Activated T-helper 17 cell treated with anti-CD3 and anti-CD28 coated beads, Interleukin-2, amount 50 U/mL, for 72 hours (primary cell): ENCODE data around the gene PTPRM. TPM values are rescaled to one million over a fixed set of nuclear protein-coding genes. Genes with fewer than 3 reads are reported as not detected.

Source experiments
- ATAC-seq: fragments of 150-1000 bp; cut with Tn5 transposase; replicated peaks from 2 replicates; pipeline ENCODE4 v1.10.0; 2021; ENCODE audit warnings: mild to moderate bottlenecking, moderate library complexity
- H3K27ac Mint-ChIP-seq: one replicate; pipeline ENCODE4 v1.8.0; 2022; ENCODE audit warnings: mixed read lengths
- H3K27me3 Mint-ChIP-seq: one replicate; pipeline ENCODE4 v1.8.0; 2022; ENCODE audit warnings: mixed read lengths
- H3K36me3 Mint-ChIP-seq: one replicate; pipeline ENCODE4 v1.8.0; 2022; ENCODE audit warnings: low read depth, mild to moderate bottlenecking, mixed read lengths
- H3K4me1 Mint-ChIP-seq: one replicate; pipeline ENCODE4 v1.8.0; 2022; ENCODE audit warnings: mixed read lengths
- H3K4me3 Mint-ChIP-seq: one replicate; pipeline ENCODE4 v1.8.0; 2022; ENCODE audit warnings: mild to moderate bottlenecking, mixed read lengths
- H3K9me3 Mint-ChIP-seq: one replicate; pipeline ENCODE4 v1.8.0; 2022; ENCODE audit warnings: mixed read lengths
- total RNA-seq, 2 donors: library from RNA; stranded (reverse); gene quantifications; one replicate each; pipeline ENCODE4 v1.2.3, GENCODE V29; 2022

The PTPRM gene
- total RNA-seq, 2 donors from 2014 or later, result 7.5 to 24.5 TPM

DNA sequence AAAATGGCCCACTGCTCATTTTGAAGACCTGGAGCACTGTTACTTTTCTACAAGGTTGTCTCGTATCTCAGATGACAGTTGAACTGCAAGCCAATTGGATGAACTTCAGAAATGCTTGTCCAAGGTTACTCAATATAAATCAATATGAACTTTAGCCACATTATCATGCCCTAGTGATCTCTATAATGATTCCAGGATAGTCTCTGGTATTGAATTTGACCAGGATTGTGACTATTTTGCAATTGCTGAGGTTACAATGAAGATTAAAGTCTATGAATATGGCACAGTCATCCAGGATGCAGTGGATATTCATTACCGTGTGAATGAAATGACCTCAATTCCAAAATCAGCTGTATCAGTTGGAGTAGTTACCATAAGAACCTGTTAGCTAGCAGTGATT lies 846.1 kb downstream of the PTPRM start:
- H3K4me3 Mint-ChIP-seq, result no peak overlapping the region
- H3K36me3 Mint-ChIP-seq, result no peaks in the 10 kb centered on the region
- peaks cover 20% of the 10 kb centered on the region for H3K9me3 Mint-ChIP-seq
- H3K4me1 Mint-ChIP-seq, result no peaks in the 10 kb centered on the region
- H3K27me3 Mint-ChIP-seq, result no peaks in the 10 kb centered on the region
- no peak for ATAC-seq
- H3K27ac Mint-ChIP-seq, result no peak overlapping the region

DNA sequence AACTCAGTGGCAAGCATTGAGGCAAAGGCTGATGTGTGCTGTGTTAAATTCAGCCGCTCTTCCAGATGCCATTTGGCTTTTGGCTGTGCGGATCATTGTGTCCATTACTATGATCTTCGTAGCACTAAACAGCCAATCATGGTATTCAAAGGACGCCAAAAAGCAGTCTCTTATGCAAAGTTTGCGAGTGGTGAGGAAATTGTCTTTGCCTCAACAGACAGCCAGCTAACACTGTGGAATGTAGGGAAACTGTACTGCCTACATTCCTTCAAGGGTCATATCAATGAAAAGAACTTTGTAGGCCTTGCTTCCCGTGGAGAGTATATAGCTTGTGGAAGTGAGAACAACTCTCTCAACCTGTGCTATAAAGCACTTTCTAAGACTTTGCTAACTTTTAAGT lies 846.6 kb downstream of the PTPRM start:
- H3K9me3 Mint-ChIP-seq, result peaks cover 20% of the 10 kb centered on the region
- no peak overlapping the region for H3K4me3 Mint-ChIP-seq

DNA sequence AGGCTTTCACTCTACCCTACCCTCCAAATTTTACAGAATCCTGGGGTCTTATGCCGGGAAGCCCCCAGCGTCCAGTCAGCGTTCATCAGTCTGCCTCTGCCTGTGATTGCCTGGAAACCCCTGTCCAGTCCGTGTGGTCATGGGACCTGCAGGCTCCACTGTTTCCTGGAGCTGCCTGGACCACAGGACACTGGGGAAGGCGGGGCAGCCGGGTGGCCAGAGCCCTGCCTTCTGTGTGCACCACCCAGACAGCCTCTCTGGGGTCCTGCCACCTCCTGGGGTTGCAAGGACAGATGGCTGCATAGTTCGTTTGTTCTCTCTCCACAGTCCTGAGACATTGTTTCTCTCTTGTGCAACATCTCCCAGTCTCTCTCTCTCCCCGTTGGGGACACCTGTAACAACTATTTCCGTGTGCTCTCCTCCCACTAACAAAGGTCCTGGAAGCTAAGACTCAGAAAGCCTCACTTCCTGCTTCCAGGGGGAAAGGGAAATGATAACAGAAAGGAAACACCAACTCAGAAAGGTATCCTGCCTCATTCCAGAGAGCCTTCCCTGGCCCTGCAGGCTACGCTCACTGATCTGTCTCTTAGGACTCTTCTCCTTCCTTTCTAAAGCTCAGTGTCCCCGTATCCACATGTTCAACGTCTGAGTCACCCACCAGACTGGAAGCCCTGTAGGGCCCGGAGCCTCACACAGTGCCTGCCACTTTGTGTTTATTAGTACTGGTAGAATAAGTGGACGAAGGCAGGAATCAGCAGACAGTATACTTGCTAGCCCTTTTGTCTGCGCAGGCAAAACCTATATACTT lies 849.3 kb downstream of the PTPRM start:
- Mint-ChIP-seq H3K27ac (no peak overlapping the region), H3K36me3 (no peaks in the 10 kb centered on the region), H3K4me3 (no peak overlapping the region), H3K9me3 (peaks cover 12% of the 10 kb centered on the region), H3K27me3 (no peaks in the 10 kb centered on the region), H3K4me1 (no peaks in the 10 kb centered on the region)
- no peak for ATAC-seq

More for the DNA sequence above, 846.6 kb downstream of the PTPRM start:
- Mint-ChIP-seq H3K27me3 (no peaks in the 10 kb centered on the region), H3K36me3 (no peaks in the 10 kb centered on the region), H3K27ac (no peak overlapping the region), H3K4me1 (no peaks in the 10 kb centered on the region)
- no peak for ATAC-seq

DNA sequence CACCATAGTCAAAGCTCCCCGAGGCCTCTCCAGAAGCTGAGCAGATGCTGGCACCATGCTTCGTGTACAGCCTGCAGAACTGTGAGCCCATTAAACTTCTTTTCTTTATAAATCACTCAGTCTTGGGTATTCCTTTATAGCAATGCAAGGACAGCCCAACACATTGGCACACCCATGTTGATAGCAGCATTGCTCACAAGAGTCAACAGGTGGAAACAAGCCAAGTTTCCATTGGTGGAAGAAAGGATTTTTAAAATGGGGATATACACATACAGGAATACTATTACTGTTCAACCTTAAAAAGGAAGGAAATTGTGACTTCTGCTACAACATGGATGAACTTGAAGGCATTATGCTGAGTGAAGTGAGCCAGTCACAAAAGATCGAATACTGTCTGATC lies 855.3 kb downstream of the PTPRM start:
- ATAC-seq, result no peak
- Mint-ChIP-seq H3K4me3 (no peak overlapping the region), H3K4me1 (no peaks in the 10 kb centered on the region), H3K36me3 (no peaks in the 10 kb centered on the region), H3K27ac (no peak overlapping the region), H3K9me3 (no peaks in the 10 kb centered on the region), H3K27me3 (no peaks in the 10 kb centered on the region)

DNA sequence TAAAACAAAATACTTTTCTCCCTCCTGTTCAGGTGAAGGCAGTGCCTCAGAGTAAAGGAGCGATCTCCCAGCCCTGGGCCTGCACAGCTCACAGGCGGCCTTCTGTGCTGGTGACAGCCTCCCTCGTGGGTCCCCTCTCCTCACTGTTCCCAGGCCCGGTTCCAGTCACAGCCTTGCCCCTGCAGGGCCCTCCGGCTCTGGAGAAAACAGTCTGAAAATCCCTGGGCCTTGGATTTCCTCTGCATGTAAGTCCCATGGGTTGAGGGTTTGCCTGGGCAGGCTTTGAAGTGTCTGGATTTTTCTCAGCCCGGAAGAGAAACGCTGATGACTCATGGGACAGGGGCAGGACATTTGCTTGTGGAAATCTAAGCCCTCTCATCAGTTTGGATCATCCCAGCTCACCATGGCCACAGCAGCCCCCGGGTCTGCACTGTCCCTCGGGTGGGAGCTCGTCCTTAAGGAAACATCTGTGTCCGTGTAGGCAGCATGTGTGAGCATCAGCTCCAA lies 856.0 kb downstream of the PTPRM start:
- no peak for ATAC-seq
- H3K36me3 Mint-ChIP-seq, result no peaks in the 10 kb centered on the region
- no peaks in the 10 kb centered on the region for H3K27me3 Mint-ChIP-seq
- H3K4me3 Mint-ChIP-seq, result no peak overlapping the region
- H3K4me1 Mint-ChIP-seq, result no peaks in the 10 kb centered on the region
- H3K9me3 Mint-ChIP-seq, result no peaks in the 10 kb centered on the region
- no peak overlapping the region for H3K27ac Mint-ChIP-seq

DNA sequence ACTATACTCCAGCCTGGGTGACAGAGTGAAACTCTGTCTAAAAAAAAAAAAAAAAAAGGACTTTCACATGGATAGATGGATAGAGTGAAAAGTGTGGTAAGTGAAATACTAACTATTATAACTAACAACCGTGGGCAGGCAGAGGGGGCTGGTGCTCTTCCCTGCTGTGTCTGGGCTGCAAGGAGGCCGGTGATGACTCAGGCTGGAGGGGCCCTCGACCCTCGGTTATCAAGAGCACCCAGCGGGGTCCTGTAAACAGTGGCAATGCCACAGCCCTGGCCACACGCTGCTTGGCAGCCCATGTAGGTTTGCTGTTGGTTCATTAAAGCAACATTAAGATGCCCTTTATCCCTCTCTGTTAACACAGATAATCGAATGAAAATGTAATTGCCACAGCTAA lies 857.4 kb downstream of the PTPRM start:
- ATAC-seq, result no peak
- H3K27ac Mint-ChIP-seq, result no peak overlapping the region
- no peaks in the 10 kb centered on the region for H3K9me3 Mint-ChIP-seq
- no peak overlapping the region for H3K4me3 Mint-ChIP-seq
- no peaks in the 10 kb centered on the region for H3K36me3 Mint-ChIP-seq
- no peaks in the 10 kb centered on the region for H3K4me1 Mint-ChIP-seq
- H3K27me3 Mint-ChIP-seq, result no peaks in the 10 kb centered on the region

DNA sequence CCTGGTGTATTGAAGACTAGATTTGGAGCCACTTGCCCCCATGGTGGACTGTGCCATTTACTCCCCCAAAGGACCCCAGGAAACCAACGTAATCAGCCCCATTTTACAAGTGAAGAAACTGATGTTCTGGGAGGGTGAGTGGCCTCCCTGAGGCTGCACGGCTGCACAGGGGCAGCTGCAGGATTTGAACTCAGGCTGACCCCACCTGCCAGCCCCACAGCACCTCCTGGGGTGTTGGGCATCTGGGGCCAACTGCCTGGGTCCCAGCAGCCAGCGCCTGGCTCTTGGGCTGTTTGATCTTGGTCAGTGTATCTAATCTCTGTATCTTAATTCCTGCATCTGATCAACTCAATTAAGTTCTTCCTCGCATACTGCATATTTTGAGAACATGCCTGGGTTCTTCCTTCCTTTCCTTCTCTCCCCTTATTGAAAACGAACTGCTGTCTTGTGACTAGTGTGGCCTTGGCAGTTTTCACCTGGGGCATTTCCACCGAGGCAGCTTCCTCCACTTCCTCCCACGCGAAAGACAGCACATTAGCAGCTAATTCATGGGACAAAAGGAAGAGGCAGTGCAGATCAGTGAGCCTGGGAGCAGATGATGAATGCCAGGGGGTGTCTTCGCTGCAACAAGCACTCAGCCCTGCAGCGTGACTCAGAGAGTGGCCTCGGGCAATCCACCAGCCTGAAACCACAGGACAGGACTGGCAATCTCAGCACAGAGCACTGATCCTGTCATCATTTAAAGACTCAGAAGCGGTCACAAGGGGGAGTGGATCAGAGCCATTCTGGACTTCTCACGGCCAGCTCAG lies 858.0 kb downstream of the PTPRM start:
- H3K4me1 Mint-ChIP-seq, result no peaks in the 10 kb centered on the region
- H3K27me3 Mint-ChIP-seq, result no peaks in the 10 kb centered on the region
- no peaks in the 10 kb centered on the region for H3K9me3 Mint-ChIP-seq
- H3K36me3 Mint-ChIP-seq, result no peaks in the 10 kb centered on the region
- no peak for ATAC-seq
- no peak overlapping the region for H3K4me3 Mint-ChIP-seq
- H3K27ac Mint-ChIP-seq, result no peak overlapping the region

DNA sequence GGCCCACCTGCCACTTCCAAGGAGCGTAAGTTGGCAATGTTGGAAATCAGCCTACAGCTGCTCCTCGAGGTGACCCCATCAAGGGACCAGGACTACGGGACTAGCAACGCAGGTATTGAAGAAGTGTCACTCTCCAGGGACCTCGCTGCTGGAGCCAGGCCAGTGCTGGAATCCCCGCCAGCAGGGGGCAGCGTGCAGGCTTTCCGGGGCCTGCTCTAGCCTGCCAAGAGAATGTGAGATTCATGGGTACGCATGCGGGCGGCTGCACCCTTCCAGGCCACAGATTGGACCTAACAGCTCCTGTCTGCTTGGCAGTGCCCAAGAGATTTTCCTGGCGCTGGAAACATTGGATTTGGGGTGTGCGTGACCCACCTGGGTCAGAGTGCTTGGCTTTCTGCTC lies 859.3 kb downstream of the PTPRM start:
- no peak for ATAC-seq
- Mint-ChIP-seq H3K4me1 (no peaks in the 10 kb centered on the region), H3K4me3 (no peak overlapping the region), H3K27ac (no peak overlapping the region), H3K9me3 (no peaks in the 10 kb centered on the region), H3K27me3 (no peaks in the 10 kb centered on the region), H3K36me3 (no peaks in the 10 kb centered on the region)

DNA sequence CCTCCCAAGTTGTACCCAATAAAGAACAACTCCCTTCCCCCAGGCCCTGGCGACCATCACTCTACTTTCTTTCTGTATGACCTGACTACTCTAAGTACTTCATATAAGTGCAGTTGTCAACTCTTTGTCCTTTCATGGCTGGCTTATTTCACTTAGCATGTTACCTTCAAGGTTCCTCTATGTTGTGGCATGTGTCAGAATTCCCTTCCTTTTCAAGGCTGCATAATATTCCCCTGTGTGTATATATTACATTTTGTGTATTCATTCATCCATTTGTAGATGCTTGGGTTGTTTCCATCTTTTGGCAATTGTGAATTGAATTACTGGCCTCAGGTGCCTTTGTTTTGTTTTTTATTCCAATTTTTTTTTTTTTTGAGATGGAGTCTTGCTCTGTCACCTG lies 860.2 kb downstream of the PTPRM start:
- Mint-ChIP-seq H3K27ac (no peak overlapping the region), H3K4me3 (no peak overlapping the region), H3K36me3 (no peaks in the 10 kb centered on the region), H3K4me1 (no peaks in the 10 kb centered on the region), H3K27me3 (no peaks in the 10 kb centered on the region), H3K9me3 (no peaks in the 10 kb centered on the region)
- no peak for ATAC-seq

DNA sequence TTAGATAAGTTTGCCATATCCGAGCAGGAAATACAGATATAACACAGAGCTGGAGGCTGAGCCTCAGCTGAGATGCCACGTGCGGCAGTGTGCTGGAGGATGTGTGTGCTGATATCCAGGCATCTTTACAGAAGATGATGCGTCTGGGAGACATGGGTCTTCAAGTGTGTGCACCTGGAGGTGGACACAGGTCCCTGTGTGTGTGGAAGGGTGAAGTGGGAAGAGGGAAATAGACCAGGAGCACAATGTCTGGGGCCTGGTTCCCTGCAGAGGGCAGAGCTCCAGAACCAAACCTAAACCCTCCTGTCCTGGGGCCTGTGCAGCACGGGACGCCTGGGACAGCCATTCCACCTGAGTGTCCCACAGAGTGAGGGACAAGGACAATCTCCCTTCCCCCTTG lies 861.8 kb downstream of the PTPRM start:
- Mint-ChIP-seq H3K27me3 (no peaks in the 10 kb centered on the region), H3K4me1 (no peaks in the 10 kb centered on the region)
- ATAC-seq, result no peak

DNA sequence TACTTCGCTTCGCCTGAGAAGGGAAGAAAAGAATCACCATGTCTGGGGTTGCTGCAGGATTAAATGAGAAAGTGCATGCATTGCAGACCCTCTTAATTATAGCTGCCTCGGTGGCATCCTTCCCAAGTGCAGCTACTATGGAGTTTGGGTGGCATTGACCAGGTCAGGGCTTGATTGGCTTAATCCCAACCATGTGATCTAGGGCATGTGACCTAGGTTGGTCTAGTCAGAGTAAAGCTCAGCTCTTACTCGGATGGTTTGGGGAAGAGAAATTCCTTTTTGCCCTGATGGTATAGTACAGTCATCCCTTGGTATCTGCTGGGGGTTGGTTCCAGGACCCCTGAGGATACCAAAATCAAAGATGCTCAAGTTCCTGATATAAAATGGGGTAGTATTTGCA lies 863.9 kb downstream of the PTPRM start:
- H3K4me3 Mint-ChIP-seq, result no peak overlapping the region
- H3K9me3 Mint-ChIP-seq, result no peaks in the 10 kb centered on the region
- no peak overlapping the region for H3K27ac Mint-ChIP-seq
- no peak for ATAC-seq
- H3K4me1 Mint-ChIP-seq, result no peaks in the 10 kb centered on the region
- no peaks in the 10 kb centered on the region for H3K27me3 Mint-ChIP-seq
- H3K36me3 Mint-ChIP-seq, result no peaks in the 10 kb centered on the region

More for the DNA sequence above, 861.8 kb downstream of the PTPRM start:
- Mint-ChIP-seq H3K9me3 (no peaks in the 10 kb centered on the region), H3K27ac (no peak overlapping the region), H3K4me3 (no peak overlapping the region), H3K36me3 (no peaks in the 10 kb centered on the region)

DNA sequence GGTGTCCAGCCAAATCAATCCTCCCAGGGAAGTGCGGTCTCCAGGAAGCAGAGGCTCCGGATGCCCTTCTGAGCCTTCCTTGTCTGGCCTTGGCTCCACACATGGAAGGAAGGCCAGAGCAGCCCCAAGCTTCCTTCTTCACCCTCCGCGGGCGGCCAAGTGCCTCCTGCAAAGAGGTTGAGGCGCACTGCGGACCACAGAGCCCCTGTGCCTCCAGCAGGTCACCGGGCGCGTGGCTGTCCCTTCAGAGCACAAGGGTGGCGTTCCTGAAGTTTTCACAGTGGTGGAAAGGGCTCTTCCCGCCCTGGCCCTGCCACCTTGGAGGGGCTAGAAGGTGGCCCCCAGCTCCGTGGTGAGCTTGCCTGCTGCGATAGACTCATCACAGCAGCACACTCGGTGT lies 866.2 kb downstream of the PTPRM start:
- H3K36me3 Mint-ChIP-seq, result no peaks in the 10 kb centered on the region
- no peaks in the 10 kb centered on the region for H3K9me3 Mint-ChIP-seq
- no peak overlapping the region for H3K27ac Mint-ChIP-seq
- H3K4me1 Mint-ChIP-seq, result no peaks in the 10 kb centered on the region
- no peak overlapping the region for H3K4me3 Mint-ChIP-seq
- ATAC-seq, result no peak
- H3K27me3 Mint-ChIP-seq, result no peaks in the 10 kb centered on the region

DNA sequence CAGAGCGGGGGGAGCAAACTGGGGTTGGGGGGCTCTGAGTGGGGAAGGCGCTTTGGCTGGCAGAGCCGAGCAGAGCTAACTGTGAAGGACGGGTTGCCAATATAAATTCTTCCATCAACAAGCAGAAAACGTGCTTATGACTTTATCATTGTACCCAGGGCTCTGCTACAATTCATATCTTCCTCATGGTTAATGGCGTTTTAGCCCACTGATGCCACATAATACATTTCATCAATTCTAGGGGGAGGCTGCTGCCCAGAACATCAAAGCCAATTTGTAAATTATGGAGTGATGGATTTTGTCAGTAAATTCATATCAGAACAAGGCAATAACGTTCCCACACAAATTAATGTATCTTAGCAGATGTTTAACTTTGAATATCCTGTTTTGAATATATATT lies 866.7 kb downstream of the PTPRM start:
- Mint-ChIP-seq H3K27ac (no peak overlapping the region), H3K4me1 (no peaks in the 10 kb centered on the region), H3K36me3 (no peaks in the 10 kb centered on the region), H3K27me3 (no peaks in the 10 kb centered on the region), H3K9me3 (no peaks in the 10 kb centered on the region), H3K4me3 (no peak overlapping the region)
- ATAC-seq, result no peak

DNA sequence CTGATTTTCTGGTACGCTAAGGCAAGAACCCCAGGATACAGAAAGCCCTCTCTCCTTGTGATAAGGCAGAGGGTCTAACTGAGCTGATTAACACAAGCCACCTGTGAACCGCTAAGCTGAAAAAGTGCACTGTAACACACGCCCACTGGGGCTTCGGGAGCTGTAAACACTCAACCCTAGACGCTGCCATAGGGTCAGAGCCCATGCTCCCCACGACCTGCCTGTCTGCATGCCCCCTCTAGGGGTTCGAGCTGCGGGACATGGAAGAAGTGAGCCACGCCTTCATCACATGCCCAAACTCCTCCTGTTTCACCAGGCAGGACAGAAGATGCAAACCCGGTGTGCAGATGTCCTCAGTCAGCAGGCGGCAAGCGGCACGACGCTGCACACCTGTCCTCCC lies 868.3 kb downstream of the PTPRM start:
- no peaks in the 10 kb centered on the region for H3K4me1 Mint-ChIP-seq
- no peaks in the 10 kb centered on the region for H3K36me3 Mint-ChIP-seq
- peaks cover 1% of the 10 kb centered on the region for H3K9me3 Mint-ChIP-seq
- H3K4me3 Mint-ChIP-seq, result no peak overlapping the region
- H3K27me3 Mint-ChIP-seq, result no peaks in the 10 kb centered on the region
- no peak for ATAC-seq
- no peak overlapping the region for H3K27ac Mint-ChIP-seq

DNA sequence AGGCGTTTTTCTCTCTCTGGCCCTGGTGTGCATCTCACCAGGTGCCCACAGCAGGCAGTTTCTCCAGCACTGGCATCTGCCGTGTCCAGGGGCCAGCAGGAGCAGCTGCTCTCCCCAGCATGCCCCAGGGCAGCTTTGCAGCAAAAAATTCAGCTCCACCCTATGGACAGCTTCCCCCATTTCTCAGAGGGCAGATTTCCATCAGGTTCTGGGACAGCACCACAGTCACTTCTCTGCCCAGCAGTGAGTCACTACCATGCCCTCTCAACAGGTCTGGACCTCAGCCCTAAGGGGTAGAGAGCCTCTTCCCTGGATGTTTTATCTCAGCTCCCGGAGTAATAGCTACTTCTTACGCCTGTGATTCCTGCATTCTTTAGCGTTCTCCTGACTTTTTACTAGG lies 871.9 kb downstream of the PTPRM start:
- H3K4me3 Mint-ChIP-seq, result no peak overlapping the region
- ATAC-seq, result no peak
- H3K4me1 Mint-ChIP-seq, result no peaks in the 10 kb centered on the region
- H3K27ac Mint-ChIP-seq, result no peak overlapping the region
- H3K9me3 Mint-ChIP-seq, result peaks cover 4% of the 10 kb centered on the region
- no peaks in the 10 kb centered on the region for H3K36me3 Mint-ChIP-seq
- no peaks in the 10 kb centered on the region for H3K27me3 Mint-ChIP-seq
